SU-DHL-6 (cell line): ENCODE results near the gene ATOSA.

Source experiments
- CTCF ChIP-seq: fragments of 200-600 bp; sonication (generic); IDR thresholded peaks from one replicate; pipeline ENCODE4 v1.5.1; 2017; ENCODE audit warnings: antibody characterized with exemption, mild to moderate bottlenecking, low read length, moderate library complexity; ENCODE audit not compliant: insufficient read depth, poor library complexity, severe bottlenecking
- EZH2phosphoT487 ChIP-seq: fragments of 200-600 bp; sonication (generic), shearing (Covaris generic); conservative IDR thresholded peaks from 2 replicates; pipeline ENCODE4 v1.6.1; 2018; ENCODE audit warnings: mild to moderate bottlenecking, antibody characterized with exemption, low read length, moderate library complexity, mixed read lengths

- TF ChIP-seq CTCF = no peak
- no peak for TF ChIP-seq EZH2phosphoT487
Measured at GRCh38 chr15:52715411-52715810, 36.2 kb upstream of the ATOSA start.
